T-helper 2 cell treated with Interferon-gamma antibody and Interleukin-4, amounts not matched to agents 100 ng/mL and 5 ng/mL, for 36 hours (primary cell): ENCODE measurements around the gene SCN10A. TPM values are rescaled to one million over a fixed set of nuclear protein-coding genes. Genes with fewer than 3 reads are reported as not detected.

ENCODE experiments used
- intact Hi-C: fragments of 100-400 bp; cut with micrococcal nuclease; formaldehyde crosslinking; loops from one replicate; pipeline ENCODE4 v1.15.1; 2023
- total RNA-seq: library from RNA; stranded (reverse); gene quantifications from 2 replicates; pipeline ENCODE4 v1.2.3, GENCODE V29; 2022

The SCN10A gene
- total RNA-seq, 1 donor from 2014 or later, result not detected

DNA sequence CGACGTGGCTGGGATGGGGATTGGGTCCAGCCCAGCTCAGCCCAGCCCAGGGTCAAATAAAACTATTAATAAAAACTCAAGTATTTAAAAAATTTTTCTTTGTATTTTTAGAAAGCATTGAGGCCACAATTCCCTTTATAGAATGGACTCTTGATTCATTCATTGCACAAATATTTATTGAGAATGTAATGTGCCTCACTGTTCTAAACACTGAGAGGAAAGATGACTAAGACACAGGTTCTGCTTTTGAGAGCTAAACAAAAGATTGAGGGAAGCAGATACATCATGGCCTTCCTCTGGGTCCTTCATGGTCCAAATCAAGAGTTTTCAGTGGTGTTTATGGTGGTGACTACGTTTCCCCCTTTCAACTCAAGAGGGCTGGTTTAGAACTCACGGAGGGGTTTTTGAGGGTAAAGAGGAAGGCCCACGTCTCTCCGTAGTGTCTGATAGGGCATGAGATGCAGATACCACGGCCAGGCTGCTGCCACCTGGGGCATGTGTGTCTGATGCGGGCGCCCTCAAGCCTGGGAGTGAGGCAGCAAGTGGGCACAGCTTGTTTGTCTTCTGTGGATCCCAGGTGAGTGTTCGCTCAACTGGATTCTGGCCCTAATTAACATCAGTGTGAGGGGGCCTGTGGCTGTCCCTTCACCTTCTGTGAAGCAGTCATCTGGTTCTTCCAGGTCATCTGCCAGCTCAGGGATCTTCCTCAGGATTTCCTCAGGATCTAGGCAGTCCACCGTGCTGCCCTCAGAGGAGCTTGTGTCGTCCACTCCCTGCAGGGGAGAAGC lies 93.0 kb downstream of the SCN10A start:
- intact Hi-C loops, result no loop called here

DNA sequence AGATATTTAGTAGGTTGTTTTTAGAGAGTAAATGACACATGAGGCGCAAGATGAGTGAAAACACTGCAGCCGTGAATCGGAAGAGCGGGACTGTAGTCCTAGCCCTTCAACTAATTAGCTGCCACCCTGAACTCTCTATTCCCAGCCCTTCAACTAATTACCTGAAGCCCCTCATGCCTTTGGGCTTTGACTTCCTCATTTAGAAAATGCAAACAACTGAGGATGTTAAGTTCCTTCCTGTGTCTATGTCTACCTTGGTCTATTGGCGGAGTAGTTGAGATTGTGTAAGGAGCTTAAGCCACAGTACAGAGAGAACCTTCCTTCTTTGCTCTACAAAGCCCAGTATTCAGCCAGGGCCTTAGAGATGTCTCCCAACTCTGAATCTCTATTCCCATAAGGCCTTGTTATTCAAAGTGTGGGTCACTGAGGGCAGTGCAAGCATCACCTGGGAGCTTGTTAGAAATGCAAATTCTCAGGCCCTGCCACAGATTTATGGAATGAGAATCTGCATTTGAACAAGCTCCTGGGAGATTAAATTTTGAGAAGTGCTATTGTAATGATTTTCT lies 94.7 kb downstream of the SCN10A start:
- intact Hi-C loops, result no loop called here

GRCh38 chr3:38720465-38720864 lies 95.6 kb downstream of the SCN10A start:
- intact Hi-C loops, result no loop called here

GRCh38 chr3:38717355-38718240 lies 98.4 kb downstream of the SCN10A start:
- intact Hi-C loops, result no loop called here

GRCh38 chr3:38713121-38713520 lies 102.9 kb downstream of the SCN10A start:
- intact Hi-C loops, result no loop called here

DNA sequence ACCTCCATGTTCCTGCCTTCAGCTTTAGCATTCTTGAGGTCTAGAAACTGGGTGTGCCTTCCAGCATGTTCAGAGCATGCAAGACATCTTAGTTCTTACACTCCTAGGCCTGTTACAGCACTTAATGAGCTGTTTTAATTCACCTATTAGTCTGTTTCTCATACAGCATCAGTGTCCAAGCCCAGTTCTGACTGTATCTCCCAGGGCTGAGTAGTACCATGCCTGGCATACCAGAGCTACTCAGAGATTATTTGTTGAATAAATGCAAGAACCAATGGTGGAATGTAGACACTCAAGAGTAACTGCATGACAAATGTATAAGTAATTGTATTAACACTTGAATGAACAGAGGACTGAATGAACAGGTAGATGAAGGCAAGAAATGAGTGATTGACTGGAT lies 104.7 kb downstream of the SCN10A start:
- intact Hi-C loops, result no loop called here

- intact Hi-C loops, result no loop called here
Observed at GRCh38 chr3:38707730-38708129, 108.3 kb downstream of the SCN10A start.

- intact Hi-C loops, result no loop called here
Observed at GRCh38 chr3:38706961-38707360, 109.1 kb downstream of the SCN10A start.

GRCh38 chr3:38702231-38702630 lies 113.8 kb downstream of the SCN10A start:
- intact Hi-C loops, result no loop called here

- intact Hi-C loops, result no loop called here
Observed at GRCh38 chr3:38698760-38699159, 117.3 kb downstream of the SCN10A start.

- intact Hi-C loops, result no loop called here
Observed at GRCh38 chr3:38698061-38698460, 118.0 kb downstream of the SCN10A start.

- intact Hi-C loops, result no loop called here
Observed at GRCh38 chr3:38696034-38696433, 120.0 kb downstream of the SCN10A start.

- intact Hi-C loops, result no loop called here
Observed at GRCh38 chr3:38690185-38690584, 125.8 kb downstream of the SCN10A start.

DNA sequence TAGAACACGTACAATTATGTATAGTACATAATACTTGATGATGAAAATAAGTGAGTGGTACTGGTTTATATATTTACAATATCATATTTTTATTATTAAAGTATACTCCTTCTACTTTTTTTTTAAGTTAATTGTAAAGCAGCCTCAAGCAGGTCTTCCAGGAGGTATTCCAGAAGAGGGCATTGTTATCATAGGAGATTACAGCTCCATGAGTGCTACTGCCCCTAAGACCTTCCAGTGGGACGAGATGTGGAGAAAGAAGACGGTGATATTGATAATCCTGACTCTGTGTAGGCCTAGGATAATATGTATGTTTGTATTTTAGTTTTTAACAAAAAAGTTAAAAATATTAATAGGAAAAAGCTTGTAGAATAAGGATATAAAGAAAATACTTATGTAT lies 126.2 kb downstream of the SCN10A start:
- intact Hi-C loops, result no loop called here

DNA sequence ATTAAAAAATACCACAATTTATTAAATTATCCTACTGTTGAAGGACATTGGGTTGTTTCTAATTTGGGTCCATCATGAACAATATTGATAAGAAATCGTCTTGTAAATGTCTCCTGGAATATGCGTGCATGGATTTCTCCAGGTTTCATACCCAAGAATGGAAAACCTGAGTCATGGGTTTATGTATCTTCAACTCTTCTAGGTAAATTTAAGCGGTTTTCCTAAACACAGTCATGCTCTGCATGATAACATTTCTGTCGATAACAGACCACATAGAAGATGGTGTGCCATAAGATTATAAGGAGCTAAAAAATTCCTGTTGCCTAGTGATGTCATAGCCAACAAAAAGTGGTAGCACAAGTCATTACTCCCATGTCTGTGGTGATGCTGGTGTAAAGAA lies 126.7 kb downstream of the SCN10A start:
- intact Hi-C loops, result no loop called here

GRCh38 chr3:38687321-38687720 lies 128.7 kb downstream of the SCN10A start:
- intact Hi-C loops, result no loop called here

DNA sequence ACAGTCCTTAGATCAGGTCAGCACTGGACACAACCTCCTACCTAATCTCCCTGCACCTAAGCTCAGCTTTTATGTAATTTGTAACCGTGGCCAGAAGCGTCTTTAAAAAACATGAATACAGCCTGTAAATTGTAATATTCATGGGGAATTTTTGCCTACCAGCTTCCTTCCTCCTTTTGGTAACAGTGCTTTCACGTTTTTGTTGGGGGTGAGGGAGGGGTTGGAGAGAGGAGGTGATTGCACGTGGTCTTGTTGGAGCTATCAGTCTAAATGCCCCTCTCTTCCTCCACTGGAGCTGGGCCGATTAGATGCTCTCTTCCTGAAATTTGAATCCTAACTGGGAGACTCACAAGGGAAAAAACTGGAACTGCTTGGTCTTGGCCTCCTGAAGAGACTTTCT lies 131.5 kb downstream of the SCN10A start:
- intact Hi-C loops, result no loop called here

- intact Hi-C loops, result no loop called here
Observed at GRCh38 chr3:38669668-38670067, 146.3 kb downstream of the SCN10A start.

DNA sequence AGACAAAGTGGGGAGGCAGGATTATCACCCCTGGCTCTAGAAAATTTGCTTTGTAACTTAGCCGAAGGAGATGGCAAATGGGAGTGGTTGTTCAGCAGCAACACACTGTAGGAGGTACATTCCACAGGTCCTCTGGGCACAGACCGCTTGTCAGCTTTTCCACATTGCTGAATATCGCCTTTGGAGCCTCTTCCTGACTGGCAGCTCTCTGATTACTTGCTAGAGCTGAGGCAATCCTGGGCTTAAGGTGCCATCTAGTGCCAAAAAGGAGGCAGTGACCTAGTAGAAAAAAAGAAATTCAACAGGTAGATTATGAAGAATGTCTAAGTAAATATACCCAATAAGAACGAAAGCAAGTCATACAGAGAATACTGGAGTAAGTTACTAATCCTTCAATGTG lies 153.5 kb downstream of the SCN10A start:
- intact Hi-C loops, result no loop called here

GRCh38 chr3:38658841-38659240 lies 157.2 kb downstream of the SCN10A start:
- intact Hi-C loops, result loop anchor here (5.0 to 10.0 kb wide), 3 partner anchors 524 to 687 kb away; partner anchors contain the start of genes ACAA1 and MYD88

DNA sequence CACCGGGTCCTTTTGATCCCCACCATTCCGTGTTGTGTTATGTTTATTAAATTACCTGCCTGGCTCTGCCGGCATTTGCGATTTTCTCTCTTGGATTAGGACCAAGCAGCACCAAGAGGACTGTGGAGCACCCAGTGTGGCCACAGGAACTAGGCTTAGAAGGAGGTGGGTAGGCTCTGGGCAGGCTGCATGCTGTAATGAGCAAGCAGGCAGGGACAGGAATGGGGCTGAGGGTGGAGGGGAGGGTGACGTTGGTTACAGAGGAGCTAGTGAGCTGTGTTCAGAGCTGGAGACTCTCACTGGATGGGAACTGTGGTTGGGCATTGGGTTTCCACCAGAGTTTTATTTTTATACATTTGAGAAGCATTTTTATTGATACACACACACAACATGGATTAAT lies 158.6 kb downstream of the SCN10A start:
- intact Hi-C loops, result loop anchor here (5.0 to 10.0 kb wide), 3 partner anchors 523 to 685 kb away; partner anchors contain the start of genes ACAA1 and MYD88
